Measurements from ENCODE around the gene PLEKHM3.

Gene PLEKHM3

DNA sequence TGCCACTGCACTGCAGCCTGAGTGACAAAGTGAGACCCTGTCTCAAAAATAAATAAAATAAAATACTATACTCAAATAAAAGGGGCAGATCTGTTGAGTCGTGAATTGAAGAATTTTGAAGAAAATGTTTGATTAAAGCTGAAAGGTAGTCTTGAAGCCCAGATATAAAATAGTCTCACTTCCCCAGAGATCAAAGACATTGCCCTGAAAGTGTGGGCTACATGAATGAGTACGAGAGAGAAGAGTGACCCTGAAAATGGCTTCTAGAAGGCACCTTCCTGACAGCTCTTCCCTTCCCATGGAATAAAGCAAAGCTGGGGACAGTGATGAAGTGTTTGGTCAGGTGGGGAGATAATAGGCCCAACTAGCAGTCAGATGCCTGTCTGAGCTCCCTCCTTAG is 241.8 kb downstream of the PLEKHM3 start:
- H3K4me3 ChIP-seq (ENCODE audit: low read length) = no peak overlapping the region
- H3K36me3 ChIP-seq (ENCODE audit: control insufficient read depth, low read depth, low read length) = no peaks in the 10 kb centered on the region
- H3K9me3 ChIP-seq (ENCODE audit: control insufficient read depth, low read depth, low read length) = no peaks in the 10 kb centered on the region
- H3K27ac ChIP-seq (ENCODE audit: low read length) = no peak overlapping the region
- no peaks in the 10 kb centered on the region for H3K27me3 ChIP-seq (ENCODE audit: control insufficient read depth, insufficient read depth, low read length)
- no peaks in the 10 kb centered on the region for H3K4me1 ChIP-seq (ENCODE audit: control insufficient read depth, low read depth, low read length)
- no peak overlapping the region for H3K9ac ChIP-seq (ENCODE audit: low read length)

DNA sequence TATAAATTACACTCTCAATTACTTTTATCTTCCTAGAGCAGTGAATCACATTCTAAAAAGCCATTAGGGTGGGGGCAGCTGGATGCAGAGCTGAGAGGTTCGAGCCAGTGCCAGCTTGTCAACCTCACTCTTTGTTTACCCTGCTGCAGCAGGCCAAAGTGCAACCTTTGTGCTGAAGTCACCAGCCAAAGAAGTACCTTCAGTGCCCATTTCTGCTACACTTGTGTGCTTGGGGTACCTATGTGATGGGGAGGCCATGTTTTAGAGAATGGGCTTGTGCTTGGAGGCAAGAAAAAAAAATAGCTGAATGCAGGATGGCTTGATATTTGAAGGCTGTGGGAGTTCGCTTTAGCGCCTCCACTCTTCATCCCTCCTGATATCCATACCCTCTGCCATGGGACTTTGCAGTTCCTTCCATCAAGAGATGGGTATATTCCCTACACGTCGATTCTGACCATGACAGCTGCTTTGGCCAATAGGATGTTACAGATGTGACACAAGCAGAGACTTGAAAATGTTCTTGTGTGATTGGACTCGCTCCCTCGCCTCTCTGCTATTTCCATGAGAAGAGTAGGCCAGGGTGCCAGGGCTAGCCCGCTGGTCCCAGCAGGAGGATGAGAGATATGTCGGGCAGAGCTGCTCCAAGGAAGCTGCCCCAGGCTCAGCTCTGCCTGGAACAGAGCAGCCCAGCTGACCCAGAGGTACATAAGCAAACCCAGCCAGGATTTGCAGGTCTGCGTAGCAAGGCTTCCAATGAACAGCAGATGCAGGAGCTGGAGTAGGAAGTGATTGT is 242.9 kb downstream of the PLEKHM3 start:
- H3K27ac ChIP-seq (ENCODE audit: low read length) = no peak overlapping the region
- no peaks in the 10 kb centered on the region for H3K9me3 ChIP-seq (ENCODE audit: control insufficient read depth, low read depth, low read length)
- no peak overlapping the region for H3K9ac ChIP-seq (ENCODE audit: low read length)

GRCh38 chr2:207779523-207779922 is 245.8 kb downstream of the PLEKHM3 start:
- Histone ChIP-seq H3K4me1 (ENCODE audit: control insufficient read depth, low read depth, low read length) (no peaks in the 10 kb centered on the region), H3K4me3 (ENCODE audit: low read length) (no peak overlapping the region), H3K36me3 (ENCODE audit: control insufficient read depth, low read depth, low read length) (no peaks in the 10 kb centered on the region), H3K9me3 (ENCODE audit: control insufficient read depth, low read depth, low read length) (no peaks in the 10 kb centered on the region), H3K9ac (ENCODE audit: low read length) (no peak overlapping the region), H3K27ac (ENCODE audit: low read length) (no peak overlapping the region), H3K27me3 (ENCODE audit: control insufficient read depth, insufficient read depth, low read length) (no peaks in the 10 kb centered on the region)

More for the DNA sequence above, 242.9 kb downstream of the PLEKHM3 start:
- Histone ChIP-seq H3K4me3 (ENCODE audit: low read length) (no peak overlapping the region), H3K36me3 (ENCODE audit: control insufficient read depth, low read depth, low read length) (no peaks in the 10 kb centered on the region), H3K27me3 (ENCODE audit: control insufficient read depth, insufficient read depth, low read length) (no peaks in the 10 kb centered on the region), H3K4me1 (ENCODE audit: control insufficient read depth, low read depth, low read length) (no peaks in the 10 kb centered on the region)

GRCh38 chr2:207778298-207778882 is 246.9 kb downstream of the PLEKHM3 start:
- H3K27me3 ChIP-seq (ENCODE audit: control insufficient read depth, insufficient read depth, low read length) = no peaks in the 10 kb centered on the region
- H3K27ac ChIP-seq (ENCODE audit: low read length) = no peak overlapping the region
- no peak overlapping the region for H3K9ac ChIP-seq (ENCODE audit: low read length)

GRCh38 chr2:207777124-207777523 is 248.2 kb downstream of the PLEKHM3 start:
- H3K27me3 ChIP-seq (ENCODE audit: control insufficient read depth, insufficient read depth, low read length) = no peaks in the 10 kb centered on the region
- H3K9ac ChIP-seq (ENCODE audit: low read length) = no peak overlapping the region
- H3K4me3 ChIP-seq (ENCODE audit: low read length) = no peak overlapping the region
- H3K9me3 ChIP-seq (ENCODE audit: control insufficient read depth, low read depth, low read length) = no peaks in the 10 kb centered on the region
- H3K36me3 ChIP-seq (ENCODE audit: control insufficient read depth, low read depth, low read length) = no peaks in the 10 kb centered on the region
- H3K4me1 ChIP-seq (ENCODE audit: control insufficient read depth, low read depth, low read length) = peaks cover 3% of the 10 kb centered on the region
- H3K27ac ChIP-seq (ENCODE audit: low read length) = no peak overlapping the region

More at GRCh38 chr2:207778298-207778882, 246.9 kb downstream of the PLEKHM3 start:
- no peak overlapping the region for H3K4me3 ChIP-seq (ENCODE audit: low read length)
- no peaks in the 10 kb centered on the region for H3K9me3 ChIP-seq (ENCODE audit: control insufficient read depth, low read depth, low read length)
- H3K36me3 ChIP-seq (ENCODE audit: control insufficient read depth, low read depth, low read length) = no peaks in the 10 kb centered on the region
- H3K4me1 ChIP-seq (ENCODE audit: control insufficient read depth, low read depth, low read length) = no peaks in the 10 kb centered on the region

- Histone ChIP-seq H3K36me3 (ENCODE audit: control insufficient read depth, low read depth, low read length) (no peaks in the 10 kb centered on the region), H3K9me3 (ENCODE audit: control insufficient read depth, low read depth, low read length) (no peaks in the 10 kb centered on the region), H3K4me1 (ENCODE audit: control insufficient read depth, low read depth, low read length) (peaks cover 6% of the 10 kb centered on the region), H3K27ac (ENCODE audit: low read length) (no peak overlapping the region), H3K27me3 (ENCODE audit: control insufficient read depth, insufficient read depth, low read length) (peaks cover 11% of the 10 kb centered on the region), H3K9ac (ENCODE audit: low read length) (no peak overlapping the region), H3K4me3 (ENCODE audit: low read length) (no peak overlapping the region)
Observed at GRCh38 chr2:207775473-207775872, 249.9 kb downstream of the PLEKHM3 start.

GRCh38 chr2:207772844-207773205 is 252.5 kb downstream of the PLEKHM3 start:
- peaks cover 10% of the 10 kb centered on the region for H3K4me1 ChIP-seq (ENCODE audit: control insufficient read depth, low read depth, low read length)
- H3K9ac ChIP-seq (ENCODE audit: low read length) = no peak overlapping the region
- H3K36me3 ChIP-seq (ENCODE audit: control insufficient read depth, low read depth, low read length) = no peaks in the 10 kb centered on the region
- H3K27ac ChIP-seq (ENCODE audit: low read length) = no peak overlapping the region
- no peaks in the 10 kb centered on the region for H3K9me3 ChIP-seq (ENCODE audit: control insufficient read depth, low read depth, low read length)
- no peak overlapping the region for H3K4me3 ChIP-seq (ENCODE audit: low read length)
- H3K27me3 ChIP-seq (ENCODE audit: control insufficient read depth, insufficient read depth, low read length) = peaks cover 29% of the 10 kb centered on the region

GRCh38 chr2:207772081-207772843 is 253.1 kb downstream of the PLEKHM3 start:
- Histone ChIP-seq H3K4me1 (ENCODE audit: control insufficient read depth, low read depth, low read length) (peaks cover 15% of the 10 kb centered on the region), H3K27me3 (ENCODE audit: control insufficient read depth, insufficient read depth, low read length) (peaks cover 35% of the 10 kb centered on the region), H3K27ac (ENCODE audit: low read length) (peak overlapping the region; percentile 10), H3K9ac (ENCODE audit: low read length) (no peak overlapping the region), H3K4me3 (ENCODE audit: low read length) (no peak overlapping the region), H3K9me3 (ENCODE audit: control insufficient read depth, low read depth, low read length) (no peaks in the 10 kb centered on the region), H3K36me3 (ENCODE audit: control insufficient read depth, low read depth, low read length) (peaks cover 5% of the 10 kb centered on the region)

- peak overlapping the region; percentile 45 for H3K4me3 ChIP-seq (ENCODE audit: low read length)
- H3K4me1 ChIP-seq (ENCODE audit: control insufficient read depth, low read depth, low read length) = peaks cover 19% of the 10 kb centered on the region
- H3K36me3 ChIP-seq (ENCODE audit: control insufficient read depth, low read depth, low read length) = peaks cover 7% of the 10 kb centered on the region
Observed at GRCh38 chr2:207771421-207771820, 253.9 kb downstream of the PLEKHM3 start.

More at GRCh38 chr2:207771421-207771820, 253.9 kb downstream of the PLEKHM3 start:
- Histone ChIP-seq H3K9me3 (ENCODE audit: control insufficient read depth, low read depth, low read length) (no peaks in the 10 kb centered on the region), H3K27ac (ENCODE audit: low read length) (no peak overlapping the region), H3K9ac (ENCODE audit: low read length) (no peak overlapping the region), H3K27me3 (ENCODE audit: control insufficient read depth, insufficient read depth, low read length) (peaks cover 36% of the 10 kb centered on the region)
